Fibroblast of lung (primary cell): ENCODE measurements around the gene ARAP2. TPM values are rescaled to one million over a fixed set of nuclear protein-coding genes. Genes with fewer than 3 reads are reported as not detected.

Experiments
- DNase-seq, 2 donors: peaks; one replicate each; pipeline versions ENCODE4 v3.0.0 to v3.0.0-alpha.2; 2010; ENCODE audit warnings: low read depth in 2 of 2
- H2AFZ ChIP-seq: 2 replicates; pipeline ENCODE4 v1.5.1; 2012; ENCODE audit warnings: low read length, control low read depth, inconsistent platforms
- H3K27ac ChIP-seq: 2 replicates; pipeline ENCODE4 v1.5.1; 2011; ENCODE audit warnings: low read length, control low read depth; ENCODE audit not compliant: insufficient read depth
- H3K27me3 ChIP-seq: 2 replicates; pipeline ENCODE4 v1.5.1; 2011; ENCODE audit warnings: mild to moderate bottlenecking, low read length; ENCODE audit not compliant: control insufficient read depth, insufficient read depth
- H3K36me3 ChIP-seq: 2 replicates; pipeline ENCODE4 v1.5.1; 2011; ENCODE audit warnings: low read length; ENCODE audit not compliant: control insufficient read depth, insufficient read depth
- H3K4me1 ChIP-seq: 2 replicates; pipeline ENCODE4 v1.5.1; 2011; ENCODE audit warnings: low read length; ENCODE audit not compliant: control insufficient read depth, insufficient read depth; ENCODE audit errors: extremely low read depth
- H3K4me2 ChIP-seq: 2 replicates; pipeline ENCODE4 v1.5.1; 2011; ENCODE audit warnings: low read length, control low read depth; ENCODE audit not compliant: insufficient read depth; ENCODE audit errors: extremely low read depth
- H3K4me3 ChIP-seq, 4 experiments: fragments of 200-600 bp in 1 of 4; sonication (generic) in 1 of 4; replicated peaks in 1 of 4; 2 replicates each; pipeline ENCODE4 v1.5.1; 2011 to 2016; ENCODE audit warnings: low read length in 4 of 4, low read depth in 3 of 4, mild to moderate bottlenecking in 3 of 4, control low read depth in 2 of 4, inconsistent platforms in 1 of 4, mixed read lengths in 1 of 4; ENCODE audit not compliant: insufficient read depth in 1 of 4; ENCODE audit errors: control extremely low read depth in 1 of 4
- H3K79me2 ChIP-seq: 2 replicates; pipeline ENCODE4 v1.5.1; 2012; ENCODE audit warnings: mild to moderate bottlenecking, low read length, inconsistent platforms; ENCODE audit not compliant: control insufficient read depth, insufficient read depth
- H3K9ac ChIP-seq: 2 replicates; pipeline ENCODE4 v1.5.1; 2011; ENCODE audit warnings: mild to moderate bottlenecking, low read length, control low read depth; ENCODE audit not compliant: insufficient read depth
- H3K9me3 ChIP-seq: 2 replicates; pipeline ENCODE4 v1.5.1; 2012; ENCODE audit warnings: low read depth, low read length; ENCODE audit not compliant: control insufficient read depth, insufficient read depth
- H4K20me1 ChIP-seq: 2 replicates; pipeline ENCODE4 v1.5.1; 2011; ENCODE audit warnings: low read length; ENCODE audit not compliant: control insufficient read depth, insufficient read depth; ENCODE audit errors: extremely low read depth
- EZH2 ChIP-seq: IDR thresholded peaks from 2 replicates; pipeline ENCODE4 v1.5.1; 2012; ENCODE audit warnings: low read length, control low read depth, mild to moderate bottlenecking; ENCODE audit errors: missing control alignments
- polyA plus RNA-seq, 2 donors: library from polyadenylated mRNA; depleted of rRNA in 1 of 2; stranded (reverse) in 1 of 2; unstranded in 1 of 2; fragments of >200 nt; gene quantifications; 2 replicates each; pipeline ENCODE4 v1.2.1, GENCODE V29; 2011 to 2012; ENCODE audit warnings: missing spikeins in 1 of 2
- total RNA-seq: library from RNA; depleted of rRNA; stranded (reverse); fragments of >200 nt; gene quantifications from 2 replicates; pipeline ENCODE4 v1.2.1, GENCODE V29; 2014
- TF ChIP-seq, protein P1 (sequence below), 2 donors: IDR thresholded peaks in 1 of 2; conservative IDR thresholded peaks in 1 of 2; 1 replicate in 1 of 2; 2 replicates in 1 of 2; pipeline ENCODE4 v1.5.1; 2011 to 2012; ENCODE audit warnings: low read length in 2 of 2, control low read depth in 1 of 2, inconsistent platforms in 1 of 2, low read depth in 1 of 2, mild to moderate bottlenecking in 1 of 2

The ARAP2 gene
- total and polyA plus RNA-seq, 2 donors (not counting 1 experiment from before 2014, with no cell fraction given): 0.05 to 3.0 TPM

DNA sequence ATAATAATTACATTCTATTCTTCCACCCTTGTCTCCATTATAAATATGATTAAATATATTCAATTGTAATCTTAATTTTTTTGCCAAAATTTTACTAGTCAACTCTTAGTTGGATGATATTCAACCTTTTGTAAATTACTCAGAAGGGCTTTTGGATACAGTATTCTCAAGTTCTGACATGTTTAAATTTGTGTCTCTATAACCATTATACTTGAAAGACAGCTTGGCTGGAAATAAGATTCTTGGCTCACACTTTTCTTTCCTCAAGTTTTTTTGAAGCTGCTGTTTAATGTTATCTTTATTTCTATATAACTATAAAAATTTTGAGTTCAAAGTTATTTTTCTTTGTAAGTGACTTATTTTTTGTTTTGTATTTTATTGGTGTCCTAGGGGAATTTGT lies 214.4 kb downstream of the ARAP2 start:
- Histone ChIP-seq H3K4me3 (no peak overlapping the region), H3K27ac (no peak overlapping the region), H3K36me3 (no peaks in the 10 kb centered on the region), H3K27me3 (no peaks in the 10 kb centered on the region), H3K9ac (no peak overlapping the region), H3K79me2 (no peaks in the 10 kb centered on the region), H4K20me1 (no peaks in the 10 kb centered on the region), H3K9me3 (no peaks in the 10 kb centered on the region), H3K4me1 (no peaks in the 10 kb centered on the region), H3K4me2 (no peak overlapping the region), H2AFZ (no peak overlapping the region)
- no peak for DNase-seq
- no peak for TF ChIP-seq EZH2
- TF ChIP-seq, protein P1, sequence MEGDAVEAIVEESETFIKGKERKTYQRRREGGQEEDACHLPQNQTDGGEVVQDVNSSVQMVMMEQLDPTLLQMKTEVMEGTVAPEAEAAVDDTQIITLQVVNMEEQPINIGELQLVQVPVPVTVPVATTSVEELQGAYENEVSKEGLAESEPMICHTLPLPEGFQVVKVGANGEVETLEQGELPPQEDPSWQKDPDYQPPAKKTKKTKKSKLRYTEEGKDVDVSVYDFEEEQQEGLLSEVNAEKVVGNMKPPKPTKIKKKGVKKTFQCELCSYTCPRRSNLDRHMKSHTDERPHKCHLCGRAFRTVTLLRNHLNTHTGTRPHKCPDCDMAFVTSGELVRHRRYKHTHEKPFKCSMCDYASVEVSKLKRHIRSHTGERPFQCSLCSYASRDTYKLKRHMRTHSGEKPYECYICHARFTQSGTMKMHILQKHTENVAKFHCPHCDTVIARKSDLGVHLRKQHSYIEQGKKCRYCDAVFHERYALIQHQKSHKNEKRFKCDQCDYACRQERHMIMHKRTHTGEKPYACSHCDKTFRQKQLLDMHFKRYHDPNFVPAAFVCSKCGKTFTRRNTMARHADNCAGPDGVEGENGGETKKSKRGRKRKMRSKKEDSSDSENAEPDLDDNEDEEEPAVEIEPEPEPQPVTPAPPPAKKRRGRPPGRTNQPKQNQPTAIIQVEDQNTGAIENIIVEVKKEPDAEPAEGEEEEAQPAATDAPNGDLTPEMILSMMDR (conservative IDR thresholded peaks at IDR 0.05 in 1 of 2, IDR thresholded peaks at IDR 0.05 in 1 of 2; ENCODE audit: low read depth in 1 of 2, low read length in 2 of 2): no peak

DNA sequence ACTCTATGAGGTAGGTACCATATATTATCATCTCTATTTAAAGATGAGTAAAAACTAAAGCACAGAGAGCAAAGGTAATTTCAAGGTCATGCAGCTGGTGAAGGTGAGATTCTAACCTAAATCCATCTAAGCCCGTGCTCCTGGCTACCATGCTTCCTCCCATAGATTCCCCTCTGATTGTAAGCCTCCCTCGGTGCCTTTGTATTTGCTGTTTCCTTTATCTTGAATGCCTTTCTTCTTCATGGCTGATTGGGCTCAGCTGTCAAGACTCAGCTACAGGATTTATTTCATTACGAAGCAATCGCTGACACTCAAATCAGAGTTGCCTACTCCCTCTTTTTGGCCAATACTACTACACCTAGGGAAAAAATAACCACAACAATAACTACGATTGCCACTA lies 217.1 kb downstream of the ARAP2 start:
- Histone ChIP-seq H2AFZ (no peak overlapping the region), H3K27me3 (no peaks in the 10 kb centered on the region), H3K27ac (no peak overlapping the region), H3K9ac (no peak overlapping the region), H3K36me3 (no peaks in the 10 kb centered on the region), H3K4me3 (no peak overlapping the region), H3K9me3 (no peaks in the 10 kb centered on the region), H3K4me2 (no peak overlapping the region), H4K20me1 (no peaks in the 10 kb centered on the region), H3K79me2 (no peaks in the 10 kb centered on the region), H3K4me1 (no peaks in the 10 kb centered on the region)
- TF ChIP-seq, protein P1 (conservative IDR thresholded peaks at IDR 0.05 in 1 of 2, IDR thresholded peaks at IDR 0.05 in 1 of 2; ENCODE audit: low read depth in 1 of 2, low read length in 2 of 2): no peak
- TF ChIP-seq EZH2: no peak
- DNase-seq: no peak

DNA sequence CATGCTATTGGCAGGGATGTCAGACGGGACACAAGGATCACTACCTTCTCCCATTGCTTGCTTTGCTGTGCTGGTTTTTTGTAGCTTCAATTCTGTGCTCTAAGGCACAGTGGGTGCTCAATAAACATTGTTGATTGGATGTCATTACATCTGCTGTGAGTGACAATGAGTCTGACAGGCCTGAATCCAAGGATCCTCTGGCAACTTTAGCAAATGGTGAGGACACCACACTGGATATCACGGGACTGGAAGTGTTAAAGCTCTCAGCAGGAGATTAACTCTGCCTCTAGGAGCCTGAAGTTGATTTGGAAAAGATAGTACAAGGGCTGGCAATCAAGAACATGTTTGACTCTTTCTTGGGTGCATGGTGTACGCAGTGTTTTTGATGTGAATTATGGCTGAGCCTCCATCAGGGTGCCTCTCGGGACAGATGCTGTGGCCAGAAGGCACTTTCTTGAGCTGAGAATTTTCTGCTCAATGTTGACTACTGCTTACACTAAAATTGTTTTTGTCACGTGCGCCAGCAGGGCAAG lies 217.9 kb downstream of the ARAP2 start:
- no peaks in the 10 kb centered on the region for H4K20me1 ChIP-seq
- TF ChIP-seq, protein P1 (conservative IDR thresholded peaks at IDR 0.05 in 1 of 2, IDR thresholded peaks at IDR 0.05 in 1 of 2; ENCODE audit: low read depth in 1 of 2, low read length in 2 of 2): no peak
- H3K27ac ChIP-seq: no peak overlapping the region
- no peak overlapping the region for H3K4me3 ChIP-seq
- H3K36me3 ChIP-seq: no peaks in the 10 kb centered on the region
- H3K79me2 ChIP-seq: no peaks in the 10 kb centered on the region
- no peaks in the 10 kb centered on the region for H3K9me3 ChIP-seq
- H3K9ac ChIP-seq: no peak overlapping the region
- no peaks in the 10 kb centered on the region for H3K27me3 ChIP-seq
- H3K4me1 ChIP-seq: no peaks in the 10 kb centered on the region
- no peak overlapping the region for H2AFZ ChIP-seq
- no peak overlapping the region for H3K4me2 ChIP-seq
- no peak for DNase-seq
